MM.1S (cell line): ENCODE results near the gene C1QTNF7.

Experiments
- DNase-seq: peaks from one replicate; pipeline ENCODE4 v3.0.0-alpha.2; 2015
- H2AFZ ChIP-seq: fragments of 300-600 bp; sonication (generic); 2 replicates; pipeline ENCODE4 v1.6.0; 2016; ENCODE audit warnings: antibody characterized with exemption, low read length
- H3F3A ChIP-seq: fragments of 300-600 bp; sonication (generic); 2 replicates; pipeline ENCODE4 v1.6.1; 2016; ENCODE audit warnings: mild to moderate bottlenecking, antibody characterized with exemption, low read length, moderate library complexity, mixed read lengths; ENCODE audit not compliant: insufficient read depth
- H3K27ac ChIP-seq: fragments of 300-600 bp; sonication (generic); 2 replicates; pipeline ENCODE4 v1.5.1; 2016; ENCODE audit warnings: mild to moderate bottlenecking, low read length
- H3K27me3 ChIP-seq: fragments of 300-600 bp; sonication (generic); replicated peaks from 2 replicates; pipeline ENCODE4 v1.6.0; 2016; ENCODE audit warnings: low read length; ENCODE audit not compliant: insufficient read depth
- H3K36me3 ChIP-seq: fragments of 300-600 bp; sonication (generic); replicated peaks from 2 replicates; pipeline ENCODE4 v1.6.1; 2016; ENCODE audit warnings: mild to moderate bottlenecking, low read length, mixed read lengths; ENCODE audit not compliant: insufficient read depth
- H3K4me1 ChIP-seq: fragments of 300-600 bp; sonication (generic); 2 replicates; pipeline ENCODE4 v1.6.1; 2016; ENCODE audit warnings: low read length, mixed read lengths
- H3K4me2 ChIP-seq: fragments of 300-600 bp; sonication (generic); 2 replicates; pipeline ENCODE4 v1.6.0; 2016; ENCODE audit warnings: low read depth, low read length
- H3K4me3 ChIP-seq: fragments of 300-600 bp; sonication (generic); 2 replicates; pipeline ENCODE4 v1.5.1; 2016; ENCODE audit warnings: low read length, mixed read lengths
- H3K79me2 ChIP-seq: fragments of 300-600 bp; sonication (generic); 2 replicates; pipeline ENCODE4 v1.6.1; 2016; ENCODE audit warnings: mixed run types, low read length, mixed read lengths
- H3K9ac ChIP-seq: fragments of 300-600 bp; sonication (generic); 2 replicates; pipeline ENCODE4 v1.6.1; 2016; ENCODE audit warnings: low read length, mixed read lengths
- H3K9me2 ChIP-seq: fragments of 300-600 bp; sonication (generic); replicated peaks from 2 replicates; pipeline ENCODE4 v1.6.1; 2016; ENCODE audit warnings: mild to moderate bottlenecking, low read length, mixed read lengths; ENCODE audit not compliant: insufficient read depth
- H3K9me3 ChIP-seq: fragments of 300-600 bp; sonication (generic); replicated peaks from 2 replicates; pipeline ENCODE4 v1.6.1; 2016; ENCODE audit warnings: mild to moderate bottlenecking, low read length, mixed read lengths; ENCODE audit not compliant: insufficient read depth
- H4K20me1 ChIP-seq: fragments of 300-600 bp; sonication (generic); 2 replicates; pipeline ENCODE4 v1.6.1; 2016; ENCODE audit warnings: mild to moderate bottlenecking, low read length, moderate library complexity, mixed read lengths; ENCODE audit not compliant: insufficient read depth
- EZH2 ChIP-seq: fragments of 300-600 bp; sonication (generic); optimal IDR thresholded peaks from 2 replicates; pipeline ENCODE3; 2017; ENCODE audit warnings: low read depth, mild to moderate bottlenecking, antibody characterized with exemption, low read length, mixed read lengths
- EZH2phosphoT487 ChIP-seq: fragments of 300-600 bp; sonication (generic); IDR thresholded peaks from 2 replicates; pipeline ENCODE4 v1.6.1; 2018; ENCODE audit warnings: antibody characterized with exemption, low read length
- TF ChIP-seq, protein P1 (sequence below): fragments of 300-600 bp; sonication (generic); IDR thresholded peaks from 2 replicates; pipeline ENCODE4 v1.5.1; 2016; ENCODE audit warnings: antibody characterized with exemption, low read length, mixed read lengths

C1QTNF7 gene

DNA sequence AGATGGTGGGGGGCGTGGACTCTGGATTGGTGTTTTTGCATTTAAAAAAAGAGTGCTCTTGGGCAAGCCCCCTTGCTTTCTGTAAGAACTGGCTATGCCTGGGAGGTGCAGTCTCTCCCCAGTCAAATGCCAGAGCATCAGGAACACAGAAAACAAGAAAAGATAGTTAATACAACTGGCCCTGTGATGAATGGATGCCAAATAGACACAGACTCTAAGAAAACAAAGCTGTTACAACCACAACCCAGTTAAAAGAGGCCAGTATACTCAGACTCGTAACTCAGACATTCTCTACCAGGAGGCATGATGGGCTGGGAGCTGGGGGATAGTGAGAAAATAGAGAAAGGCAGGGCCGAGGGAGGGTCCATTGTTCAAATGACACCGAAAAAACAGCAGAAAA lies 32.5 kb upstream of the C1QTNF7 start:
- peaks cover 5% of the 10 kb centered on the region for H3K4me1 ChIP-seq
- H3K9me2 ChIP-seq: no peaks in the 10 kb centered on the region
- TF ChIP-seq EZH2phosphoT487 (no peak), EZH2 (no peak)
- TF ChIP-seq, protein P1, sequence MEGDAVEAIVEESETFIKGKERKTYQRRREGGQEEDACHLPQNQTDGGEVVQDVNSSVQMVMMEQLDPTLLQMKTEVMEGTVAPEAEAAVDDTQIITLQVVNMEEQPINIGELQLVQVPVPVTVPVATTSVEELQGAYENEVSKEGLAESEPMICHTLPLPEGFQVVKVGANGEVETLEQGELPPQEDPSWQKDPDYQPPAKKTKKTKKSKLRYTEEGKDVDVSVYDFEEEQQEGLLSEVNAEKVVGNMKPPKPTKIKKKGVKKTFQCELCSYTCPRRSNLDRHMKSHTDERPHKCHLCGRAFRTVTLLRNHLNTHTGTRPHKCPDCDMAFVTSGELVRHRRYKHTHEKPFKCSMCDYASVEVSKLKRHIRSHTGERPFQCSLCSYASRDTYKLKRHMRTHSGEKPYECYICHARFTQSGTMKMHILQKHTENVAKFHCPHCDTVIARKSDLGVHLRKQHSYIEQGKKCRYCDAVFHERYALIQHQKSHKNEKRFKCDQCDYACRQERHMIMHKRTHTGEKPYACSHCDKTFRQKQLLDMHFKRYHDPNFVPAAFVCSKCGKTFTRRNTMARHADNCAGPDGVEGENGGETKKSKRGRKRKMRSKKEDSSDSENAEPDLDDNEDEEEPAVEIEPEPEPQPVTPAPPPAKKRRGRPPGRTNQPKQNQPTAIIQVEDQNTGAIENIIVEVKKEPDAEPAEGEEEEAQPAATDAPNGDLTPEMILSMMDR: no peak
- H3F3A ChIP-seq: no peaks in the 10 kb centered on the region
- no peak overlapping the region for H3K4me3 ChIP-seq
- H4K20me1 ChIP-seq: no peaks in the 10 kb centered on the region
- no peaks in the 10 kb centered on the region for H3K9me3 ChIP-seq
- no peak overlapping the region for H3K9ac ChIP-seq
- H3K27me3 ChIP-seq: no peaks in the 10 kb centered on the region
- no peak for DNase-seq
- H3K36me3 ChIP-seq: no peaks in the 10 kb centered on the region
- H3K27ac ChIP-seq: no peak overlapping the region
- H3K79me2 ChIP-seq: no peaks in the 10 kb centered on the region
- H2AFZ ChIP-seq: no peak overlapping the region
- H3K4me2 ChIP-seq: no peak overlapping the region

DNA sequence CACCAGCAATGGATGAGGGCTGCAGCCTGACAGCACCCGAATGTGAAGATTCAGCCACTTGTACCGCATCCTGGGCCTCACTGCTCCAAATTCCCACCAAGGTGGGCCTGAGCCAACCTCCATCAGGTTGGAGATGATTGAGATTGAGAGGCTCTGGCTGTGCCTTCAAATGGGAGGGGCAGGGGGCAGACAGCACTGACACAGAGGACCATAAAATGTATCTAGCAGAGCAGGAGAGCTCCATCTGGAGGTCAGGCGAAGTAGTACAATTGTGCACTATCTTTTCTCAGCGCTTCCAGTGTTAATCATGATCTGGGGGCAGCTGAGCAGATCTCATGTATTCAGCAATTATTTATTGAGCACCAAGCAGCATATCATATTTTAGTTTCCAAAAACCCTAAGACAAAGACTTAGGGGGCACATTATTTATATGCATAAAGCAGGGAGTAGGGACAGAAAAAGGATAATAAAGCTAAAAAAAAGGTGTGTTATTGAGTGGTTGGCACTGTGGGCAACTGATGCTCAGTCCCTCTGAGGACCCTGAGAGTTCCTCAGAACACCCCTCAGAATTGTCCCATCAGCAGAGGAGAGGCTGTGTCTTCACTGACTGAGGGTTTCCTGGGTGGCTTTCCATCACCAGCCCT lies 31.6 kb upstream of the C1QTNF7 start:
- peak; percentile 68 for DNase-seq
- Histone ChIP-seq H3K4me2 (no peak overlapping the region), H3K36me3 (no peaks in the 10 kb centered on the region), H3K9me2 (no peaks in the 10 kb centered on the region), H2AFZ (no peak overlapping the region), H3K4me1 (peaks cover 14% of the 10 kb centered on the region), H3K27me3 (no peaks in the 10 kb centered on the region), H4K20me1 (no peaks in the 10 kb centered on the region), H3K4me3 (no peak overlapping the region), H3K27ac (no peak overlapping the region), H3K9me3 (no peaks in the 10 kb centered on the region), H3K79me2 (no peaks in the 10 kb centered on the region), H3F3A (peaks cover 7% of the 10 kb centered on the region; the same call in 1 of the 2 replicates), H3K9ac (no peak overlapping the region)
- TF ChIP-seq, protein P1: peak; percentile 88
- TF ChIP-seq EZH2: no peak
- TF ChIP-seq EZH2phosphoT487: no peak

DNA sequence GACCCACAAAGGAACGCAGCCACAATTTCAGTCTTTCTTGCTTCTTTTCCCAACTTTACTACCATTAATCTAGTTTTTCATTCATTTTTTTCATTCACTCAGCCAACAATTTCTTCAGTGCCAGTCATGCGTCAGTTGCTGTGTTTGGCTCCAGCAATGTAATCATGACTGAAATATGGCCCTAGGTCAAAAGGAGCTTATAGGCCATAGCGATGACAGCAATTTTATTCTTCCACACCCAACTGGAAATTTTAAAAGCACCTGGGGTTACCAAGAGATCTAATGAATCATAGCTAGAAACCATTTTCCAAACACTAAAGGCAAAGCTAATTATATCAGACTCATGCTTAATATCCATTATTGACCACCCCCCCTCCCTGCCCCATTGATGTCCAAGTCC lies 29.8 kb upstream of the C1QTNF7 start:
- no peak for TF ChIP-seq EZH2phosphoT487
- no peak for TF ChIP-seq EZH2
- TF ChIP-seq, protein P1: no peak
- Histone ChIP-seq H3F3A (peaks cover 10% of the 10 kb centered on the region; the same call in 1 of the 2 replicates), H4K20me1 (no peaks in the 10 kb centered on the region), H3K27ac (no peak overlapping the region), H3K79me2 (no peaks in the 10 kb centered on the region), H3K9me3 (no peaks in the 10 kb centered on the region), H2AFZ (no peak overlapping the region), H3K27me3 (no peaks in the 10 kb centered on the region), H3K4me3 (no peak overlapping the region), H3K36me3 (no peaks in the 10 kb centered on the region), H3K4me1 (peaks cover 24% of the 10 kb centered on the region), H3K9me2 (no peaks in the 10 kb centered on the region), H3K9ac (no peak overlapping the region), H3K4me2 (no peak overlapping the region)
- DNase-seq: no peak
